MCF 10A (cell line): ENCODE results near the gene PTPRN2. TPM values are rescaled to one million over a fixed set of nuclear protein-coding genes. Genes with fewer than 3 reads are reported as not detected.
"Not testable (repeated sequence)": the region's sequence is repeated elsewhere in the genome, so short reads cannot be mapped to it uniquely, and the experiment has no call there.

ENCODE experiments used
- BruUV-seq: library from RNA; stranded (reverse); fragments of 400-500 nt; replicated peaks from 2 replicates; lab custom pipeline; 2021; lab: Mats Ljungman, UMichigan
- CTCF ChIA-PET: fragments of 300-600 bp; sonication (Branson Sonifier 250); formaldehyde crosslinking; extraction: SDS; loops from one replicate; lab custom pipeline; 2021; ENCODE audit warnings: antibody characterized with exemption, inconsistent platforms; lab: Yijun Ruan, JAX
- POLR2A ChIA-PET: fragments of 300-600, 350-650 bp; sonication (Branson Sonifier 250); formaldehyde crosslinking; extraction: SDS; loops from one replicate; lab custom pipeline; 2020; ENCODE audit warnings: antibody characterized with exemption, inconsistent platforms; lab: Yijun Ruan, JAX
- DNase-seq: peaks from one replicate; pipeline ENCODE4 v3.0.0-alpha.2; 2018; ENCODE audit not compliant: unreplicated experiment
- H3K27ac Mint-ChIP-seq: one replicate; pipeline ENCODE4 v1.8.0; 2022; ENCODE audit warnings: mild to moderate bottlenecking, low read depth, mixed read lengths; ENCODE audit not compliant: unreplicated experiment
- H3K27me3 Mint-ChIP-seq: one replicate; pipeline ENCODE4 v1.8.0; 2022; ENCODE audit warnings: mixed read lengths; ENCODE audit not compliant: insufficient read depth, unreplicated experiment
- H3K36me3 Mint-ChIP-seq: one replicate; pipeline ENCODE4 v1.8.0; 2022; ENCODE audit warnings: mild to moderate bottlenecking, moderate library complexity, mixed read lengths; ENCODE audit not compliant: insufficient read depth, unreplicated experiment
- H3K4me1 Mint-ChIP-seq: one replicate; pipeline ENCODE4 v1.8.0; 2022; ENCODE audit warnings: mixed read lengths; ENCODE audit not compliant: insufficient read depth, unreplicated experiment
- H3K4me3 Mint-ChIP-seq: one replicate; pipeline ENCODE4 v1.8.0; 2022; ENCODE audit warnings: mild to moderate bottlenecking, moderate library complexity, mixed read lengths; ENCODE audit not compliant: unreplicated experiment
- H3K9me3 Mint-ChIP-seq: one replicate; pipeline ENCODE4 v1.8.0; 2022; ENCODE audit warnings: mixed read lengths; ENCODE audit not compliant: unreplicated experiment
- CTCF ChIP-seq: fragments of 200-600 bp; IDR thresholded peaks from one replicate; pipeline ENCODE4 v1.8.0; 2022; ENCODE audit warnings: antibody characterized with exemption, mild to moderate bottlenecking; ENCODE audit not compliant: unreplicated experiment
- intact Hi-C: fragments of 100-400 bp; cut with micrococcal nuclease; formaldehyde crosslinking; loops from 2 replicates; pipeline ENCODE4 v1.14.1; 2022
- total RNA-seq: library from RNA; stranded (reverse); gene quantifications from 2 replicates; pipeline ENCODE4 v1.2.3, GENCODE V29; 2022

PTPRN2 gene
- total RNA-seq, 1 experiment from 2014 or later, result 4.5 TPM

- no peak for TF ChIP-seq CTCF
- BruUV-seq, result no TSS peak
- POLR2A ChIA-PET, result no interaction called here
- Mint-ChIP-seq H3K27ac (no peak overlapping the region), H3K4me3 (no peak overlapping the region), H3K4me1 (no peaks in the 10 kb centered on the region), H3K36me3 (peaks cover 7% of the 10 kb centered on the region), H3K9me3 (peaks cover 33% of the 10 kb centered on the region), H3K27me3 (no peaks in the 10 kb centered on the region)
- intact Hi-C loops, result no loop called here
- CTCF ChIA-PET, result interaction anchor here (1.0 kb wide), 1 partner anchor 18 kb away, joined by 4 read pairs; no protein-coding TSS in a partner anchor
- DNase-seq, result no peak
Observed at GRCh38 chr7:157896774-157897555, 690.7 kb downstream of the PTPRN2 start.

- H3K27me3 Mint-ChIP-seq, H3K27ac Mint-ChIP-seq, DNase-seq, intact Hi-C loops, H3K4me1 Mint-ChIP-seq, BruUV-seq, CTCF ChIA-PET, POLR2A ChIA-PET, H3K36me3 Mint-ChIP-seq, H3K4me3 Mint-ChIP-seq: not testable (repeated sequence)
- peaks cover 33% of the 10 kb centered on the region for H3K9me3 Mint-ChIP-seq
Observed at GRCh38 chr7:157896376-157896675, 691.3 kb downstream of the PTPRN2 start.

GRCh38 chr7:157895520-157896375 lies 691.9 kb downstream of the PTPRN2 start:
- intact Hi-C loops, result no loop called here
- H3K4me1 Mint-ChIP-seq, result no peaks in the 10 kb centered on the region
- ChIA-PET POLR2A (no interaction called here), CTCF (no interaction called here)
- no TSS peak for BruUV-seq
- H3K36me3 Mint-ChIP-seq, result peaks cover 7% of the 10 kb centered on the region
- no peak for TF ChIP-seq CTCF
- no peak overlapping the region for H3K4me3 Mint-ChIP-seq
- peaks cover 33% of the 10 kb centered on the region for H3K9me3 Mint-ChIP-seq
- no peaks in the 10 kb centered on the region for H3K27me3 Mint-ChIP-seq
- H3K27ac Mint-ChIP-seq, result no peak overlapping the region
- no peak for DNase-seq

- DNase-seq, intact Hi-C loops, POLR2A ChIA-PET, H3K36me3 Mint-ChIP-seq, H3K4me3 Mint-ChIP-seq, H3K27me3 Mint-ChIP-seq, H3K27ac Mint-ChIP-seq, BruUV-seq, H3K4me1 Mint-ChIP-seq: not testable (repeated sequence)
- peaks cover 33% of the 10 kb centered on the region for H3K9me3 Mint-ChIP-seq
- CTCF ChIA-PET, result interaction anchor here (0.8 kb wide), 1 partner anchor 635 kb away, joined by 5 read pairs; no protein-coding TSS in a partner anchor
Observed at GRCh38 chr7:157895098-157895497, 692.5 kb downstream of the PTPRN2 start.
